ENCODE data around the gene PSG3. TPM values are rescaled to one million over a fixed set of nuclear protein-coding genes. Genes with fewer than 3 reads are reported as not detected.
"Not testable (repeated sequence)": the region's sequence is repeated elsewhere in the genome, so short reads cannot be mapped to it uniquely, and the experiment has no call there.

Gene PSG3
- total RNA-seq, 3 donors from 2014 or later (not counting 1 experiment from before 2014, with no cell fraction given): not detected

GRCh38 chr19:42741726-42742607 is 1.7 kb upstream of the PSG3 start:
- H3K4me1 Mint-ChIP-seq; H3K4me1 ChIP-seq (ENCODE audit: control insufficient read depth, insufficient read depth, low read length); DNase-seq; H3K27ac Mint-ChIP-seq; H3K4me3 ChIP-seq (ENCODE audit: low read length); intact Hi-C loops (cut with micrococcal nuclease); H3K36me3 Mint-ChIP-seq; H3K4me3 Mint-ChIP-seq; H3K27ac ChIP-seq (ENCODE audit: low read length); H3K9me3 ChIP-seq (ENCODE audit: control insufficient read depth, insufficient read depth, low read length); H3K36me3 ChIP-seq (ENCODE audit: control insufficient read depth, insufficient read depth, low read length); ATAC-seq; H3K9me3 Mint-ChIP-seq; H3K27me3 ChIP-seq (ENCODE audit: control insufficient read depth, insufficient read depth, low read length): not testable (repeated sequence)
- peaks cover 22 to 39% of the 10 kb centered on the region in 2 donors for H3K27me3 Mint-ChIP-seq (ENCODE audit: low read depth in 2 of 2)
- WGBS (ENCODE audit: insufficient coverage): 39% methylated on average over 14 of the region's 14 CpGs

- H3K36me3 Mint-ChIP-seq; H3K4me3 Mint-ChIP-seq; H3K9me3 ChIP-seq (ENCODE audit: control insufficient read depth, insufficient read depth, low read length); H3K4me3 ChIP-seq (ENCODE audit: low read length); intact Hi-C loops (cut with micrococcal nuclease); H3K4me1 ChIP-seq (ENCODE audit: control insufficient read depth, insufficient read depth, low read length); H3K27ac ChIP-seq (ENCODE audit: low read length); ATAC-seq; H3K9me3 Mint-ChIP-seq; H3K36me3 ChIP-seq (ENCODE audit: control insufficient read depth, insufficient read depth, low read length); H3K4me1 Mint-ChIP-seq; H3K27ac Mint-ChIP-seq; H3K27me3 ChIP-seq (ENCODE audit: control insufficient read depth, insufficient read depth, low read length); DNase-seq: not testable (repeated sequence)
- 74% methylated on average over 2 of the region's 2 CpGs for WGBS (ENCODE audit: insufficient coverage)
- H3K27me3 Mint-ChIP-seq (ENCODE audit: low read depth in 2 of 2): peaks cover 16 to 39% of the 10 kb centered on the region in 2 donors
These were observed 2.7 kb downstream of the PSG3 start for GRCh38 chr19:42737581-42738011.

- H3K9me3 Mint-ChIP-seq; H3K27me3 ChIP-seq (ENCODE audit: control insufficient read depth, insufficient read depth, low read length); H3K9me3 ChIP-seq (ENCODE audit: control insufficient read depth, insufficient read depth, low read length); H3K36me3 Mint-ChIP-seq; H3K36me3 ChIP-seq (ENCODE audit: control insufficient read depth, insufficient read depth, low read length); H3K27ac ChIP-seq (ENCODE audit: low read length); intact Hi-C loops (cut with micrococcal nuclease); DNase-seq; H3K4me3 Mint-ChIP-seq; H3K27ac Mint-ChIP-seq; H3K4me3 ChIP-seq (ENCODE audit: low read length); ATAC-seq; H3K4me1 Mint-ChIP-seq; H3K4me1 ChIP-seq (ENCODE audit: control insufficient read depth, insufficient read depth, low read length): not testable (repeated sequence)
- WGBS (ENCODE audit: insufficient coverage): 75% methylated on average over 4 of the region's 5 CpGs
- H3K27me3 Mint-ChIP-seq (ENCODE audit: low read depth in 2 of 2): peaks cover 12 to 24% of the 10 kb centered on the region in 2 donors
These were observed 11.9 kb downstream of the PSG3 start for GRCh38 chr19:42728341-42728740.

- H3K36me3 Mint-ChIP-seq; H3K4me3 Mint-ChIP-seq; H3K4me3 ChIP-seq (ENCODE audit: low read length); H3K4me1 Mint-ChIP-seq; ATAC-seq; H3K27ac Mint-ChIP-seq; H3K4me1 ChIP-seq (ENCODE audit: control insufficient read depth, insufficient read depth, low read length); H3K27me3 ChIP-seq (ENCODE audit: control insufficient read depth, insufficient read depth, low read length); intact Hi-C loops (cut with micrococcal nuclease); H3K9me3 ChIP-seq (ENCODE audit: control insufficient read depth, insufficient read depth, low read length); H3K36me3 ChIP-seq (ENCODE audit: control insufficient read depth, insufficient read depth, low read length); H3K9me3 Mint-ChIP-seq; DNase-seq; H3K27ac ChIP-seq (ENCODE audit: low read length): not testable (repeated sequence)
- WGBS (ENCODE audit: insufficient coverage): no CpG with 5 or more reads among the region's 1 CpG
- peaks cover 17 to 29% of the 10 kb centered on the region in 2 donors for H3K27me3 Mint-ChIP-seq (ENCODE audit: low read depth in 2 of 2)
These were observed 26.3 kb downstream of the PSG3 start for GRCh38 chr19:42714000-42714399.

GRCh38 chr19:42712753-42713152 is 27.5 kb downstream of the PSG3 start:
- H3K4me3 ChIP-seq (ENCODE audit: low read length); H3K9me3 ChIP-seq (ENCODE audit: control insufficient read depth, insufficient read depth, low read length); H3K9me3 Mint-ChIP-seq; H3K36me3 Mint-ChIP-seq; H3K4me1 ChIP-seq (ENCODE audit: control insufficient read depth, insufficient read depth, low read length); H3K4me1 Mint-ChIP-seq; H3K27me3 ChIP-seq (ENCODE audit: control insufficient read depth, insufficient read depth, low read length); H3K4me3 Mint-ChIP-seq; H3K27ac ChIP-seq (ENCODE audit: low read length); H3K27ac Mint-ChIP-seq; H3K36me3 ChIP-seq (ENCODE audit: control insufficient read depth, insufficient read depth, low read length); intact Hi-C loops (cut with micrococcal nuclease); DNase-seq; ATAC-seq: not testable (repeated sequence)
- H3K27me3 Mint-ChIP-seq (ENCODE audit: low read depth in 2 of 2): peaks cover 20 to 40% of the 10 kb centered on the region in 2 donors
- 82% methylated on average over 6 of the region's 6 CpGs for WGBS (ENCODE audit: insufficient coverage)

- H3K9me3 ChIP-seq (ENCODE audit: control insufficient read depth, insufficient read depth, low read length); H3K4me3 Mint-ChIP-seq; H3K36me3 Mint-ChIP-seq; H3K36me3 ChIP-seq (ENCODE audit: control insufficient read depth, insufficient read depth, low read length); DNase-seq; intact Hi-C loops (cut with micrococcal nuclease); H3K27me3 ChIP-seq (ENCODE audit: control insufficient read depth, insufficient read depth, low read length); H3K4me1 ChIP-seq (ENCODE audit: control insufficient read depth, insufficient read depth, low read length); H3K27ac ChIP-seq (ENCODE audit: low read length); ATAC-seq; H3K4me3 ChIP-seq (ENCODE audit: low read length); H3K9me3 Mint-ChIP-seq; H3K4me1 Mint-ChIP-seq; H3K27ac Mint-ChIP-seq: not testable (repeated sequence)
- WGBS (ENCODE audit: insufficient coverage): 100% methylated on average over 1 of the region's 1 CpG
- H3K27me3 Mint-ChIP-seq (ENCODE audit: low read depth in 2 of 2): peaks cover 19 to 40% of the 10 kb centered on the region in 2 donors
These were observed 29.3 kb downstream of the PSG3 start for GRCh38 chr19:42710986-42711385.

Measured in natural killer cell (primary cell).